Inflammatory macrophage treated with lipopolysaccharide for 1 hour (primary cell): ENCODE data around the gene TNN.

Experiments used
- DNase-seq, 2 donors: peaks; one replicate each; pipeline ENCODE4 v3.0.0-alpha.2; 2020 to 2022

Gene TNN

DNA sequence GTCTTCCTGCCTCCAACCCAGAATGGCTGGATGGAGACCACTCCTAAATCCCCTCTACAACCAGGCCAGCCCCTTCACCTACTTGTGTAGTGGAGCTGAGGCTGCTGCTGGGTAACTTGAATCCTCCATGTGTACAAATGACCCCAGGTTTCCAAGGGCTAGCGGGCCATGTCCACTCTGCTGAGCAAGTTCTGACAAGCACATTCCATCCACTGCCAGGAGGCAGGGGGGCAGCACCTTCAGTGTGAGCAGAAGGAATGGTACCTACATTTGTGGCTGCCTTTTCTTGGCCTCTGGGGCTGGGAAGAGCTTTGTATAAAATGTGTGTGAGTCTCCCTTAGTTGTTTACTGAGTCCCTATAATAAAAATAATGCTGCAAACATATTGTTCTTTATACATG is 110.4 kb downstream of the TNN start:
- no peak for DNase-seq

DNA sequence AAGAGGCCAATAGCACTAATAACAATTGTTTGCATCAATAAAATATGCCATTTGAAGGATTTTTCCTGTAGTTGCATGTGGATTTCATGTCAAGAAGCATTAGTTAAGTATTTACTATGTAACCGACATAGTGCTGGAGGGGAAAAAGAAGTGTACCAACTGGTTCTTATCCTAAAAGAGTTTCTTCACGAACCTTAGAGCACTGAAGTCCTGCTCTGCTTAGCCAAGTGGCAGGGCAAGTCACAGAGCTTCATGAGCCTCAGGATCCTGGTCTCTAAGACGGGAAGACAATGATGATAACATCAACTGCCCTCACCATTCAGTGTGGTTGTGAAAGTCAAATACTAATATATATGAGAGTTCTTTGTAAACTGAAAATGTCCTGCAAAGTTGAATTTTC is 110.8 kb downstream of the TNN start:
- DNase-seq: no peak

DNA sequence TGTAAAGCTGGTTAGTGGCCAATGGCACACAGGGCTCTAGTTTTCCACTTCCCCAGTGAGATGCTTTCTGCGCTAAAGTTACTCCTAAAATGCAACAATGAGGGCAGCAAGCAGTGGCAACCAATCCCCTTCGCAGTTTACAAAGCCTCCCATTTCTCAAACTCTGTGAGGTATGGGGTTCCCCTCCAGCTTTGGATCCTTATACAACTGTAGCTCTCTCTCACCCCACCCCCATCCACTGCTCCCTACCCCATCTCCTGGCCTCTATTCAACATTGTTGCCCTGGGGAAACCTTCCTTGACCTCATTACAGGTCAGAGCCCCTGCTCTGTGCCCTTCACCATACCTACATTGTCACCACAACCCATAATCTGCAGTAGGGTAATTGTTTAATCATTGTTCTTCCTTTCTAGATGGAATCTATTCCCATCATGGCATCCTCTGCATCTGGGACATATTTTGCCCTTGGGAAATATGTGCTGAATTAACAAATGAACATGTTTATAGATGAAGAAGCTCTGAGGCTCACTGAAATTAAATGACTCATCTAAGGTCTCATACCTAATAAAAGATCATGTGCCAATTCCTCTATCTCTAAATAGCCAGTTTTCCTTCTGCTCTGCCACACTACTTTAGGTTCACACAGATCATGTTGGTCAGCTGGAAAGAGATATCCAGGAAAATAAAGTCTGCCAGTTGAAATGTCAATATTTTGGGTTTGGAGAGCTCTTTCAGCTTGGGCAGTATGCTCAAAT is 112.4 kb downstream of the TNN start:
- no peak for DNase-seq

DNA sequence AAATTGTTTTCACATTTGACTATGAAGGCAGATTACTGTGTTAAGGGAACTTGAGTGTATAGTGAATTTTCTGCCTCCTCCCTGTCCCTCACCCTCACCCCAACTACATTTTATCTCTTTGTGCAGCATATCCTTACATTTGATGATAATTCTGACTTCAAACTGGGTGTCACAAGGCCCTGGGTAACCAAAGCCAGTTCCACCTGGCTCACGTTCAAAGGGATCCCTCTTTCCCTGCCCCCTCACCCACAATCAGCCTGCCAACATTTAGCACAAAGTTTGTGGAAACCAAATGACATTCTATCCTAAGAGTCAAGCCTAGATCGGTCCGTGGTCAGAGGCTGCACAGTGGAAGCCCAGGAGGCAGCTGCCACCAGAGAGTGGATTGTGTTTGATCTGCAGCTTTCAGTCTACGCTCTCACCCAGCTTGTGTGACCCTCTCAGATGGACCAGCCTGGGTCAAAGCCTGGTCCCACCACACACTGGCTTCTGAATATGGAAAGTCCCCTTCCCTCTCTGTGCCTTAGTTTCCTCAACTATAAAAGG is 114.6 kb downstream of the TNN start:
- DNase-seq: no peak

DNA sequence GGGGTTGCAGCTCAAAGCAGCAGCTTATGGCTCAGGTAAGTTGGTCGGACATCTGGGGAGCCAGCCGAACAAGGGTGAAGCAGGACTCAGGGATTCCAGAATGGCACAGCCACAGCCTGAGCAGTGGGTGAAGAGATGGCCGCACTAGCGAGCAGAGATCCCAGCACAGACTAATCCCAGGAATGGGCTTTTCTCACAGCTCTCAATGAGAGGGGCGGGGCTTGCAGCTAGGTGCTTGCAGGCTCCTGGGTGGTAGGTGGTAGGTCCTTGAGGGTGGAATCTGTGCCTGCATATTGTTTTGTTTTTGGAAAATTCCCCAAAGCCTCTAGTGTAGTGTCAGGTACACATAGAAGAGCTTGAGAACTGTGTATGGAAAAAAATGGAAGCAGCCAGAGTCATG is 116.0 kb downstream of the TNN start:
- DNase-seq: no peak

DNA sequence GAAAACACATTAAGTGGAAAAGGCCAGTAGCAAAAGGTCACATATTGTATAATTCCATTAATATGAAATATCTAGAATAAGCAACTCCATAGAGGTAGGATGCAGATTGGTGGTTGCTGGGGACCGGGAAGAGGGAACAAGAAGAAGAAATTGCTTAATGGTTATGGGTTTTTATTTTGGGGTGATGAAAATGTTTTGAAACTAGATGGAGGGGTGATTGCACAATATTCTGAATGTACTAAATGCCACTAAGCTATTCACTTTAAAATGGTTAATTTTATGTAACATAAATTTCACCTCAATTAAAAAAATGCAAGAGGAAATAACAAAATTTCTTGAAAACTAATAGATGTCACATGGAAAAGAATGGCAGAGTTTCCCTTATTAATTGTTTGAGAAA is 118.3 kb downstream of the TNN start:
- DNase-seq: peak; percentile 44 to 58

DNA sequence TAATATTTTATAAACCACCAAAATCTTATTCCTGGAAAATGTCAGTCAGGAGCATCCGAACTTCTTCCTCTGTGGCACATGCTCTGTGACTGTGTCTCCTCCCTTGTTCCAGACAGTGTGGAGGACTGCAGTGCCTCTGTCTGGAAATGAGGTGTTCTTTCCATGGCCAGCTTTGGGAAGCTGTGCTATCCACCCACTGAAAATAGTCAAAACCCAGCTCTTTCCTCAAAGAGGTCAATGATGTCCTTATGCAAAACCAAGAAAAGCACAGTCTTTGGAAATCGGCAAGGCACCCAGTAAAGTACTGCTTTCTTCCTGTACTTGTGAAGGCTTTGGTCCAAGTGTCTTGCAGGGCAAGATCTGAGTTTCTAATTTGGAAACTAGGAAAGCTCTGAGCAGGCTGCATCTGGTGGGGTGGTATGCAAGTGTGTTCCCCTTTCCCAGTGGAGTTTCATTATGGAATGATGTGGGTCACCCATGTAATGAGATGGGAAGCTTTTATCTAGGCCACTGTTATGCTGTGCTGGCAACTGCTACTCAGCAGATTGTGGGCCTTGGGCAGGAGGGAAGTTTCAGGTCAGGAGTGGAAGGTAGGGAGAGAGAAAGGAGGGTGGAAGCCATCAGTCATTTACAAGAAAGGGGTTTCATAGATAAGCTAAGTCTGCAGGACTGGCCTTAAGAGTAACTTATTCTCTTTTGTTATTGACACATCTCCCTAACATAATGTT is 119.0 kb downstream of the TNN start:
- DNase-seq: peak; percentile 70 to 81

DNA sequence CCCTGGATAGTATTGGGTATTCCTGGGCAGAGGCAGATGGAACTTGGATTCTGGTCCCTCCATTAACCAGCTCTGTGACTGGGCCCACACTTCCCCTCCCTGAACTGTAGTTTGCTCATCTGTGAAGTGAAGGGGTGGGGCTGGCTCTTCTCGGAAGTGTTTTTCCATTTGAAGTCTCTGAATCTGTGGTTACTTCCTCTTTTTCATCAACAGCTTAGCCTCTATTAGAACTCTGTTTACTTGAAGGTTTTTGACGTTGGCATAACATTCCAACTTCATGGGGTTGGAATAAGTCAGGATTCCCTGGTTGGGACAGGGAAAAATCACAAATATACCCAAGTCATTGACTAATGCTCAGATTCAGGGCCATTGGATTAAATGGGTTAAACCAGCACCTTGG is 121.3 kb downstream of the TNN start:
- peak; percentile 74 to 81 for DNase-seq

DNA sequence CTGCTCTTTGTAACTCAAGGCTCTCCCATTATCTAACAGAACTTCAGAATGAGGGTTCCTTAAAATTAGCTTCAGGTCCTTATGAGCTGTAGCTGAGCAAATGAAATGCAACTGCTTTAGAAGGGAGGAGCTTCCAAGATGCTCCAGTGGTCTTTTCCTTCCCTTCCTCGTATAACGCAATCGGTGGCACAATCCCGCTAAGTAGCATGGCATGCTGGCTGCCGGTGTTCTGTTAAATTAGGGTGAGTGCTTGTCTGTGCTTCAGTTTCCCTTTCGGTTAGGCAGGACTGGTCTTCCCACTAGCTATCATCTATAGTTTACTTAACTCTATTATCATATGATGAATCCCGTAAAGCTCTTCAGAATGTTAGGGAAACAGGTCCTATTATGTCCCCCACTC is 124.0 kb downstream of the TNN start:
- DNase-seq: peak; percentile 46 to 56

DNA sequence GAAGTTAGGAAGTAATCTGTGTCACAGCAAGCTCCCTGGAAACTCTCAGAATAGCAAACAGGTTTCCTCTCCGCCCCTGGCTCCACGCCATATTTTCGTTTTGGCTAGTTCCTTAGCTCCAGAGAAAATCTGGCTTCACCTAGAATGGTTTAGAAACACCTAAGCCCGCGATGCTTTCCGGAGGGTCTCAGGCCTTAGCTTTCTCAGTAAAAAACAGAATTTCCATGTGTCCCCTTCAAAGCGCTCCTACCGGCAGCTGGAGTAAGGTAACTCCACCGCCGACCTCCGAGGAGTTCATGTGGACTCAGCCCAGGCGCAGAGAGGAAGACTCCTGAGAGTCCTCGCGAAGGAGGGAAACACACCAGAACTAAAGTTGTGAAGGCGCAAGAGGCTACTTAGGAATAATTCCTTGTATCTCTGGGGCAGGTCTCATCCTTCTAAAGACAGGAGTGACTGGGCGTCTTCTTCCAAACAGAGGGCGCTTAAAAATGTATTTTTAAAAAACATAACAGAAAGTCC is 124.5 kb downstream of the TNN start:
- DNase-seq: peak; percentile 12 to 46

DNA sequence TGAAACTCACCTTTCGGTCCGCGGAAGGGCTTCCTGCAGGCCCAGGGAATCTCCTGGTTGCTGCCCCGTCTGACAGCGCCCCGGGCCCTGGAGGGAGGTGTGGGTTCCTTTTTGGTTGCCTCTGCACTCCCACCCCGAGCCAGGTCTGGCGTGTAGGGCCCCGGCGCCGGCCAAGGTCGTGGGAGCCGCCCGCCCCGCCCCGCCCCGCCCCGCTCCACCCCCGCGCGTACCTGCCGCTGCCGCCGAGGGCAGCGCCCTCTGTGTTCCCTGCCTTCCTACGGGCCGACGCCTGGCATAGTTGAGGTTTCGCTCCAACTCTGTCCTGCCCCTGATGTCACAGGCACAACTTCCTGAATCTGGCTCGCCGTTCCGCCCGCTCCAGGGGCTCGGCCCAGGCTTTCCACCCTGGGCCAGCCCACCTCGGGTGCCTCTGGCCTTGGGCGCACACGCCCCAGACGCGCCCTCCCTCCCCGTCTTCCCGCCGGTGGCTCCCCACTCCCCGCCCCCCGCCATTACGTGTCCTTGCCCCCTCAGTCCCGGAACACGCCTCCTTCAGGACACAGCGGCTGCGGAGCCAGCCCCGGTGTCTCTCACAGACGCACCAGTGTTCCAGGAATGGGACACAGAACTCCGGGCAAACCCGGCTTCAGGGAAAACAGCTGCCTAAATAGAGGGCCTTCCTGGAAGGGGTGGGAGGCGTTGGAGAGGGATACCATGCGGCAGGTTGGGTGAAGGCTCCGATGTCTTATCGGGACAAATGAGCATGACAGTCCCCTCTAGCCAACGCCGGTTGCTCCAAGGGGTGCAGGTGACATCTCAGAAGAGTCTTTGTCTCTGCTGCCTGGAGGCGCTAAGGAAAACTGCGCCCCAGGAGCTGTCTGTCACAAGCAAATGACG is 125.2 kb downstream of the TNN start, which contains the start of gene KIAA0040:
Gene KIAA0040 (minus strand): TSS at position 147 of the 897 bp plus-strand sequence. CDS start 31,763 bp downstream, outside the sequence.
- peak; percentile 52 to 75 for DNase-seq

DNA sequence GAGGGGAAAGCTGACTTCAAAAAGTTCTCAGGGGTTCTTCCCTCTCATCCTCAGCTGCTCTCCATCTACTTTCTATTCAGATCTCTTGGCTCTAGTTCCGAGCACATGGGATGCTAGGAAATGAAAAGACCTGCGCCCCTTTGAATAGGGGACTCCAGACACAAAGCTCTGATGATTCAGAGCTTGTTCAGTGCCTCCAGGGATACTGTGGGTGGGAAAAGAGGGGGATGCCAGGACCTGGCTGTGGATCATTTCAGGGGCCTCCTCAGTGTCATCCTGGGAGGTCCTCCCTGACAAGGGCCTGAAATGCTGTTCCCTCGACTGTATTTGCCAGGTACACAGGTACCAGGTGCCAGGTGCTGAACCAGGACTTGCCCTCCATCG is 125.9 kb downstream of the TNN start:
- no peak for DNase-seq

DNA sequence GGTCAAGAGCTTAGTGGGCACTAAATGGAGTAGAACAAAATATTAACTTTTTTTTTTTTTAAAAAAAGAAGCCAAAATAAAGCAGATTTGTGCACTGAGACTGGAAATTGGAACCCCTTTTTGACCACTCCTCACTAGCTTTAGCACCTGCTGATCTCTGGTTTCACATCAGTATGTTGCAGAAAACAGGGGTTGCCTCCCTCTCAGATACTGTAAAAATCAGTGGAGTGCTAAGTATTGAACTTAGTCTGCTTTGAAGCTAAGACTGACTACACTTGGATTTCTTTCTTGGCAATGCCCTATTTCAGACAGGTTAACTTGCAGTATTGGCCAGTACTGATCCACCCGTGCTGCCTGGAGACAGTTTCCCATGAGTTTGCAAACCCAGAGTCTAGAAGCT is 127.6 kb downstream of the TNN start:
- no peak for DNase-seq

DNA sequence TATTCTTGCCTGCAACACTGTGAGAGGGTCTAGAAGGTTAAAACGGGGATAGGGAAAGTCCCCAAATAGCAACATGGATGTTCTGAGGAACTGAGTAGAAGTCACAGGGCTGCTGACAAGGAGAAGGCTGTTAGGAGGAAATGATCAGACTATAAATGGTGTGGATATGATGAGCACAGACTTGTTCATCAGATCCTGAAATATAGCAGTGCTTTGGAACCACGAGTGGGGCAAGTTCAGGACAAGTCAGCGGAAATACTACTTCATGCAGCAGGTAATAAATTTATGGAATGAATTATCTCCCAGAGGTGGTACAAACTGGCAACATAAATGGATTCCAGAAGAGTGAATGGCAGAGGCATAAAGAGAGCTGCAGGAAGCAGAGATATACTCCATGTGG is 128.2 kb downstream of the TNN start:
- DNase-seq: peak; percentile 36 to 65

DNA sequence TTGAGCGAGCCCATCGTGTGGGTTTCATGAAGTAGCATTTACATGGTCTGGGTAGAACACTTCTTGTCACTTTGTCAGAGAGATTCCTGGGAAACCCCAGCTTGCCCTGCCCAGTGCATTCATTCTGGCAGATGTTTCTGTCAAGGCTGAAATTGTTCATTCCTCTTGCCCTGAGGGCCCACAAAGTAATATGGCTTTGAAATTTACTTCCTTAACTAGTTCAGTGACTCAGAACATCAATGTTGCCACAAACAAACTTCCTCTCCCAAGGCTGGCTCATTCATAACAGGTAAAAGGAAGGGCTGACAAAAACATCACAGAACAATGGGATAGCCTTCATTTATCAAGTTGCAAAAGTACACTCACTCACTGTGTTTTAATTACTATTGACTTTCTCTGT is 129.9 kb downstream of the TNN start:
- peak; percentile 62 to 67 for DNase-seq
